Retinal pigment epithelial cell (primary cell): ENCODE data around the gene INPP5E.
A peak's percentile ranks its signal among the peaks of the same experiment; 100 is the strongest.

Experiments
- DNase-seq: peaks from one replicate; pipeline ENCODE4 v3.0.0-alpha.2; 2010; ENCODE audit warnings: low read depth
- H3K4me3 ChIP-seq: 2 replicates; pipeline ENCODE4 v1.5.1; 2011; ENCODE audit warnings: mild to moderate bottlenecking, low read length, control low read depth, moderate library complexity
- CTCF ChIP-seq: conservative IDR thresholded peaks from 2 replicates; pipeline ENCODE4 v1.5.1; 2011; ENCODE audit warnings: low read depth, low read length, control low read depth, inconsistent platforms

Gene INPP5E

DNA sequence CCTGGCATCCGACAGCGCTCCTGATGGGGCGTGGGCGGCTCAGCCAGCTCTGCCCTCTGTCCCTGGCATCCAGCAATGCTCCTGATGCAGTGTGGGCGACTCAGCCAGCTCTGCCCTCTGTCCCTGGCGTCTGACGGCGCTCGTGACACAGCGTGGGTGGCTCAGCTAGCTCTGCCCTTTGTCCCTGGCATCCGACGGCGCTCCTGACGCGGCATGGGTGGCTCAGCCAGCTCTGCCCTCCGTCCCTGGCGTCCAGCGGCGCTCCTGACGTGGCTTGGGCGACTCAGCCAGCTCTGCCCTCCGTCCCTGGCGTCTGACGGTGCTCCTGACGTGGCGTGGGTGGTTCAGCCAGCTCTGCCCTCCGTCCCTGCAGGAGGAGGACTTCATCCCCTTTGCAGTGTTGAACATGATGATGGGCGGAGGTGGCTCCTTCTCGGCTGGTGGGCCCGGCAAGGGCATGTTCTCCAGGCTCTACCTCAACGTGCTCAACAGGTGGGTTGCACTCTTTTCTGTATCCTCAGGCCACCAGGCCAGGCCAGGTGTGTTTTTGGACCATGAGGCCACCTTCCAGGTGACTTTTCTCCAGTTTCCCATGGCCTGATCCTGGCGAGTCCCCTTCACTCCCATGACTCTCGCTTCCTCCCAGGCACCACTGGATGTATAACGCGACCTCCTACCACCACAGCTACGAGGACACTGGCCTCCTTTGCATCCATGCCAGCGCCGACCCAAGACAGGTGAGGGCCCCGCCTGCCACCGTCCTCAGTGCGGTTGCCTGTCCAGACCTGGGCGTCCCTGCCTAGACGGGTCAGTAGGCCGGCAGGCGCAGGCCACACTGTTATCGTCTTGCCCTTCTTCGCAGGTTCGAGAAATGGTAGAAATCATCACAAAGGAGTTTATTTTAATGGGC is 21.2 kb downstream of the INPP5E start:
- no peak overlapping the region for H3K4me3 ChIP-seq
- no peak for DNase-seq
- TF ChIP-seq CTCF = no peak

GRCh38 chr9:136416914-136417313 is 22.7 kb downstream of the INPP5E start:
- DNase-seq = no peak
- no peak for TF ChIP-seq CTCF
- H3K4me3 ChIP-seq = no peak overlapping the region

- no peak overlapping the region for H3K4me3 ChIP-seq
- TF ChIP-seq CTCF = no peak
- DNase-seq = no peak
Observed at GRCh38 chr9:136416427-136416826, 23.2 kb downstream of the INPP5E start.

DNA sequence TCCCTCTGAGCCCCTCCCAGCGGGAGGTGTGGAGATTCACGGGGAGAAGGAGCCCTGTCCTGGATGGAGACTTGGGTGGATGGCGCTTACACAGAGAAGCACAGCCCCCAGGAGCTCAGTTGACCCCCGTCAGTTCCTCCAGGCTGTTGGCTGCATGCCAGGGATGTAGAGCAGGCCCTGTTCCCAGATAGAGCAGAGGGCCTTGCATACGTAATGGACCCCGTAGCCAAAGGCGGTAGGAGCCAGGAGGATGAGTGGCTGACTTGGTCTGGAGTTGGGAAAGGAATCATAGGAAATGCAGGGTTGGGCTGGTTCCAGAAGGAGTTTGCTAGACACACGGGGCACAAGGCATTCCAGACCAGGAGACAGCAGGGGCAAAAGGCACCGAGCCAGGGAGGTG is 26.7 kb downstream of the INPP5E start:
- no peak overlapping the region for H3K4me3 ChIP-seq
- TF ChIP-seq CTCF = no peak
- no peak for DNase-seq

- DNase-seq = no peak
- peak overlapping the region; percentile 94 for H3K4me3 ChIP-seq
- TF ChIP-seq CTCF = no peak
Observed at GRCh38 chr9:136411378-136411777, 28.3 kb downstream of the INPP5E start.

GRCh38 chr9:136410500-136411287 is 29.0 kb downstream of the INPP5E start, which contains the start of the genes ENTR1 and PMPCA:
Gene ENTR1 (minus strand): TSS chr9:136410614. CDS start chr9:136410397, 217 bp downstream.
Gene PMPCA (plus strand): TSS chr9:136410658. CDS start chr9:136410669, 11 bp downstream.
- TF ChIP-seq CTCF = no peak
- H3K4me3 ChIP-seq = peak within 1 kb of the TSS; percentile 94
- peak; percentile 45 for DNase-seq
